T-helper 22 cell (primary cell): Measurements from ENCODE around the gene FAM50B.

Experiments
- DNase-seq: peaks from one replicate; pipeline ENCODE4 v3.0.0-alpha.2; 2020; ENCODE audit warnings: low read depth

The FAM50B gene

DNA sequence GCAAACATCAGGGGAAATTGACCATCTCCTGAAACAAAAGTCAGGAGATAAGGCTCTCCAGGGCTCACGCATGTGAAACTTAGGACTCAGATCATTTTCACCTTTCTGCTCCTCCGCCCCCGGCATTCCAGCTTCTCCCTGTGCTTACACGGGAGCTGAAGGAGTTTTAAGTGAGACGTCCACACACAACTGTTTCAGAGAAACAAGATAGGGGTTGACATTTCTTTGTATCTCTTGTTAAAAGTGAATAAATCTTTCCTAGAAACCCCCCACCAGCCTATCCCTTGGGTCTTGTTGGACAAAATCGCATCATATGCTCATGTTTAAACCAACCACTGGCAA is 46.1 kb downstream of the FAM50B start:
- DNase-seq = no peak

DNA sequence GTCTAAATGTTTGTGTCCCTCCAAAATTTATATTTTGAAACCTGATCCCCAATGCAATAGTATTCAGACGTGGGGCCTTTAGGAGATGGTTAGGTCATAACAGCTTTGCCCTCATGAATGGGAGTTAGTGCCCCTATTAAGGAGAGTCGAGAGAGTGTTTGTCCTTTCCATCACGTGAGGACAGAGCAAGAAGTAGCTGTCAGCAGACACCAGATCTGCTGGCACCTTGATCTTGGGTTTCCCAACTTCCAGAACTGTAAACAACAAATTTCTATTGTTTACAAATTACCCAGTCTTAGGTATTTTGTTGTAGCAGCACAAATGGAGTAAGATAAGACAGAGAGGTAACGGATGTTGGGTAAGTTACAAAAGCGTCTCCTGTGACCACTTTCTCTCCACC is 46.6 kb downstream of the FAM50B start:
- no peak for DNase-seq

DNA sequence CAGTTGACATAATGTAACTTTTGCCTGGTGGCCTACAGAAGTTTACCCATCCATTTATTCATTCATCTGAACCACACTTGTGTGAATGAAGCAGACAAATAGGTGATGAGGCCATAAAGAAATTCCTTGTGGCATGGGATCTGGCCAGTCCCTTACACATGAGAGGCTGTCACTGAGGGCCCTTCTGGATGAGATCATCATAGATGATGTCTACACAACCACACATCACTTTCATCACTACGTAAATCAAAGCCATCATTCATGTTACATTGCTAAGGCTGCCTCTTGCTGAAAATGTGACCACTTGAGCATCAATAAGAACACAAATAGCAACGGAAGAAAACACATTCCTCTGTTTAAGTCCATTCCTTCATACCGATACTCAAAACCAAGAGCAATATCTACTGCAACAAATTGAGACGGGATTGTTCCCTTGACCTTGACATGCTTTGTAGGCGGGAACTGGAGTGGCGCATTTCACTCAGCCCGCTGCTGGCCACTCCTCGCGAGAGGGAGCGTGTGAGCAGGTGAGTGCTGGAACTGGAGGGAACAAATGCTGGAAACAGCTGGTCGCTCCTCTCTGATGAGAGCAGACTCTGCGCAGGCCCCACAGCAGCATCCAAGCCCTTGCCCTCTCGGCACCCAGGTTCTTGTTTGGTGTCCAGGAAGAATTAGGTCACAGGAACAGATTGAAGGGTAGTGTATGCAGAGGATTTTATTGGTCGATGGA is 49.3 kb downstream of the FAM50B start:
- DNase-seq = no peak

DNA sequence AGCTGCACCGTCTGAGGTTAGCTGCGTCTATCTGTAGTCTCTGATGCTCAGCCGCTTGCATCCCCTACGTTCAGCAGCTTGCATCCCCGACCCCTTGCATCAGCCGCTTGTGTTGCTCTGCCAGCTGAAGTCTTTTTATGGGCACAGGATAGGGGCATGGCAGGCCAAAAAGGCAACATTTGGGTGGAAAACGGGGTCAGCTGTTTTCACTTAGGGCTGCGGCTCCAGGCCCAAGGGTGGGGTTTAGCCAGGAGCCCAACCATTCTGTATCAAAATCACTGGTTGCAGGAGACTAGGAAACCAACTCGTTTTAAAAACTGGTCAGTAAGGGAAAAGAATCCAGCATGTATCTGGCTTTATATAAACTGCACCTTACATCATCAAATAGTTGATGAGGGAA is 49.9 kb downstream of the FAM50B start:
- no peak for DNase-seq

GRCh38 chr6:3899970-3900439 is 50.8 kb downstream of the FAM50B start:
- no peak for DNase-seq
